Astrocyte (in vitro differentiated cells and primary cell): ENCODE results near the gene CAPZB.

ENCODE experiments used
- EZH2 ChIP-seq: IDR thresholded peaks from 2 replicates; pipeline ENCODE4 v1.6.1; 2012; ENCODE audit warnings: mild to moderate bottlenecking, low read length, inconsistent platforms; ENCODE audit not compliant: insufficient read depth
- TF ChIP-seq, protein P1 (sequence below): IDR thresholded peaks from 2 replicates; pipeline ENCODE4 v1.5.1; 2011; ENCODE audit warnings: low read depth, mild to moderate bottlenecking, inconsistent platforms, low read length, moderate library complexity; ENCODE audit not compliant: insufficient read depth

DNA sequence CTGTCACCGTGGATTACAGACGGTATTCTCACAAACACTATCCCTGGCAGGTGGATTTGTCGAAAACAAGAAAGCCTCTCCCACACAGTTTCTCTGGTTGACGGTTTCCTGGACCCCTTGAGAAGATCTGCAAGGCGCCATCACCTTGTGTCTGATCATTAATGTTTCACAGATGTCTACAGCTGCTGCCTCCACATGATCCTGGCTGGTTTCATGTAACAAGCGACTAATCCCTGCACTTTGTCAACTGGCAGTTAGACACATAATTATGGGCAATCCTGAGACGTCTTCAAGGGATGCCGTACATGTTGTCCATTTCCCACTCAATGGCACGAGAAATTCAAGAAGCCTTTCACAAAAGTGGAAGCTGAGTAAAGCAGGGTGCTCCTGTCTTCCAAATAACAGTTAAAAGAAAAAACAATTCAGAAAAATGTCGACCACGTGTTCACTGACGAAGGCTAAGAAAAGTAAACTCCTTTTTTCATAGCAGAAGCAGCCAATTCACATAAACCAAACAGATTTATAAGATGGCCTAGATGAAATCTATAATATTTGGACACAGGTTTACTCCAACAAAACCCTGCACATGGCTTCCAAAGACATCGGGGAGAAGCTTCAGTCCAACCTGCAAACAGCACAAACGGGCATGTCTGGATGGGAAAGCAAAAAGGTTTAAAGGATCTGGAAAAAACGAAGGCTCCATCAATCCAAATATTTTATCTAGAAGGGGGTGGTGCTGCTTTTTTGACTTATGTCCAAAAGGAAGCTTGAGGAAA lies 52.2 kb downstream of the CAPZB start:
- TF ChIP-seq, protein P1, sequence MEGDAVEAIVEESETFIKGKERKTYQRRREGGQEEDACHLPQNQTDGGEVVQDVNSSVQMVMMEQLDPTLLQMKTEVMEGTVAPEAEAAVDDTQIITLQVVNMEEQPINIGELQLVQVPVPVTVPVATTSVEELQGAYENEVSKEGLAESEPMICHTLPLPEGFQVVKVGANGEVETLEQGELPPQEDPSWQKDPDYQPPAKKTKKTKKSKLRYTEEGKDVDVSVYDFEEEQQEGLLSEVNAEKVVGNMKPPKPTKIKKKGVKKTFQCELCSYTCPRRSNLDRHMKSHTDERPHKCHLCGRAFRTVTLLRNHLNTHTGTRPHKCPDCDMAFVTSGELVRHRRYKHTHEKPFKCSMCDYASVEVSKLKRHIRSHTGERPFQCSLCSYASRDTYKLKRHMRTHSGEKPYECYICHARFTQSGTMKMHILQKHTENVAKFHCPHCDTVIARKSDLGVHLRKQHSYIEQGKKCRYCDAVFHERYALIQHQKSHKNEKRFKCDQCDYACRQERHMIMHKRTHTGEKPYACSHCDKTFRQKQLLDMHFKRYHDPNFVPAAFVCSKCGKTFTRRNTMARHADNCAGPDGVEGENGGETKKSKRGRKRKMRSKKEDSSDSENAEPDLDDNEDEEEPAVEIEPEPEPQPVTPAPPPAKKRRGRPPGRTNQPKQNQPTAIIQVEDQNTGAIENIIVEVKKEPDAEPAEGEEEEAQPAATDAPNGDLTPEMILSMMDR, result no peak
- TF ChIP-seq EZH2, result no peak
